IPS-NIHi7 (cell line): Measurements from ENCODE around the gene PPP2R5C.
"Not testable (repeated sequence)": the region's sequence is repeated elsewhere in the genome, so short reads cannot be mapped to it uniquely, and the experiment has no call there.

ENCODE experiments used
- DNase-seq: peaks from one replicate; pipeline ENCODE4 v3.0.0; 2012; ENCODE audit warnings: mixed read lengths; ENCODE audit errors: extremely low spot score

PPP2R5C gene

GRCh38 chr14:101727611-101728366, 33.7 kb upstream of the PPP2R5C start:
- DNase-seq, result no peak

DNA sequence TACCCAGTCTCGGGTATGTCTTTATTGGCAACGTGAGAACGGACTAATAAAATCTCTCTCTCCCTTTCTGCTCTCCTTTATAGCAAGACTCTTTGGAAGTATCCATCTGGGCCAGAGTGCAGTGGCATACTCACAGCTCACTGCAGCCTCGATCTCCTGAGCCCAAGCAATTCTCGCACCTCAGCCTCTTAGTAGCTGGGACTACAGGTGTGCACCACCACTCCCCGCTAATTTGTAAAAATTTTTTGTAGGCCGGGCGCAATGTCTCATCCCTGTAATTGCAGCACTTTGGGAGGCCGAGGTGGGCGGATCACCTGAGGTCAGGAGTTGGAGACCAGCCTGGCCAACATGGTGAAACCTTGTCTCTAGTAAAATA, 33.2 kb upstream of the PPP2R5C start:
- DNase-seq, result no peak

DNA sequence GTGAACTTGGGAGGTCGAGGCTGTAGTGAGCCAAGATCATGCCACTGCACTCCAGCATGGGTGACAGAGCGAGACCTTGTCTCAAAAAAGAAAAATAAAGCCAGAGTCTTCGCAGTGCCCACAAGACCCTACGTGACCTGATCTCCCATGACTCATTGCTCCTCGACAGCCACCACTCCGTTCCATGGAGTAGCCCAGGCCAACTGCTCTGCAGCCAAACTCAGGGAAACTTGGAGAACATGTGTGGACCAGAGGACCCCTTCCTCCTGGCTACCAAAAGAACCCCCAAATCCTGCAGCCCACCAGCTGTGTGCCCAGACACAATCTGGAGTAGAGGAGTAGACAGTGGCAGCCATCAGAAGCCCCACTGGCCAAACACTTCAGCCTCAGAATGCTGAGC, 32.1 kb upstream of the PPP2R5C start:
- DNase-seq, result no peak

GRCh38 chr14:101730157-101730556, 31.4 kb upstream of the PPP2R5C start:
- not testable (repeated sequence) for DNase-seq

- DNase-seq, result no peak
These were observed 30.8 kb upstream of the PPP2R5C start for GRCh38 chr14:101730626-101731186.

DNA sequence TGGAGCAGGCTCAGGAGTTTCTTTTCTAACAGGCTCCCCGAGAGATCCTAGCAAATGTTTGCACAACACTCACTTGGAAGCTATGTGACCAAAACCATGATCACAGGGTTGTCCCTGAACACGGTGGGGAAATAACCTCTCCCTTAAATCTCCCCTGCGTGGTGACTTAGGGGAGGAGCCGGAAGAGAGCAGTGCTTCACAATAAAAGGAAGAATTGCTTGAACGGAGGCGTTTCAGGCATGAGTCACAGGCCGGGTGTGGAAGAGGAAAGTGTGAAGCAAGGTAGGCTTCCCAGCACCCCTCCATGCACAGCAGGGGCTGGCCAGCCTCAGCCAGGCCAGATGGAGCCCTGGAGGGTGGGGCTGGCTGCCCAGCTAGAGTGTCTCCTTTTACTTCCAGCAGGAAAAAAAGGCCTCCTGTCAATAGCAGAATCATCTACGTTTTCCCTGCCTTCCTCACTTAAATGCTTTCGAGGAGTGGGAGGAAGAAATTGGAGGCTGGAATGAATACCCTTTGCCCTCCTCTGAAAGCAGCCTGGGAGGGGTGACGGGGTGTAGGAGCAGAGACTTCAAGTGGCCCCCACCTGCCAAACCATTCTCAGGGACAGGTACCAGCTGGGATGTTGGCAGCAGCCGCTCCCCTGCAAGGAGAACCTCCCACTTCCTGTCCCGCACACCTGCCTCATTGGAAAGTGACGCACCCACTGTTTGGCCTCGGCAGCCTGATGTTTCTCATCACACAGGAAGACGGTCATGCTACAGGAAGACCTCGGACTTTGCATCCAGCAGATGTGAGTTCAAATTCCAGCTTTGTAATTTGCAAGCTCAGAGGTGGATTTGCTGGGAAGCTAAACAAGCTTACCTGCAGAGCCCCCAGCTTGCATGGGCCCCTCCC, 30.1 kb upstream of the PPP2R5C start:
- peak; percentile 69 for DNase-seq

GRCh38 chr14:101732118-101732517, 29.4 kb upstream of the PPP2R5C start:
- DNase-seq, result no peak

GRCh38 chr14:101733211-101733610, 28.3 kb upstream of the PPP2R5C start:
- no peak for DNase-seq

GRCh38 chr14:101734246-101734847, 27.2 kb upstream of the PPP2R5C start:
- DNase-seq, result no peak

DNA sequence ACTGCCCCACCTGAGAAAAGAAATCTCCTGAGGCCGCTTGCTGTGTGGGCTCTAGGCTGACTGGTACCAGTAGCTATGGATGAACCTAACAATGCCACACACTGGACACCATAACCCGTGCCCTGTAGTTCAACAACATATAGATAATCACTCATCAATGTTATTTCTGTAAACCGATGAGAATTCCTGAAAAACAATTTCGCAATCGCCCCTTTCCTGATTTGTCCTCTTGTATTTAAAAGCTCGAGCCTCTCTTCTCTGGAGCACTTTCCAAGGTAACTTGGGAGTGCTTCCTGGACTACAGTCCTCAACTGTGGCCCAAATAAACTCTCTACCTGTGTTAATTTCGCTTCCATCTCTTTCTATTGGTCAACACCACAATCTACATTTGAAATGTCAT, 26.1 kb upstream of the PPP2R5C start:
- DNase-seq, result no peak

DNA sequence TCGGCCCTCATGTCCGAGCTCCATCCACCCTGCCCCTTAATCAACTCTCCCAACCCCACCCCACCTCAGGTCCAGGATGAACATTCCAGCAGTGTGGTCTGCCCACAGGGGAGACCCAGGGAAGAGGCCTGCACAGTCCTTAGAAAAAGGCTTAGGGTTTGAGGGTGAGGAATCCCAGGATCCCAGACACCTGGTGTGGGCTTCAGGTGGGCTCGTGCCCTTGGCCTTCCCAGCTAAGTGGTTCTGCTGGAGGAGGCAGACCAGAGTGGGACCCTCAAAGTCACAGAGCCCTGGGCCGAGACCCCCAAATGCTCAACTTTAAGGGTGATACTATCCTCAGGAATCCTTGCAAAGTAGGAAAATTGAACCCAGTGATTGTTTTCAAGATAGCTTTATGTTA, 25.4 kb upstream of the PPP2R5C start:
- DNase-seq, result no peak

DNA sequence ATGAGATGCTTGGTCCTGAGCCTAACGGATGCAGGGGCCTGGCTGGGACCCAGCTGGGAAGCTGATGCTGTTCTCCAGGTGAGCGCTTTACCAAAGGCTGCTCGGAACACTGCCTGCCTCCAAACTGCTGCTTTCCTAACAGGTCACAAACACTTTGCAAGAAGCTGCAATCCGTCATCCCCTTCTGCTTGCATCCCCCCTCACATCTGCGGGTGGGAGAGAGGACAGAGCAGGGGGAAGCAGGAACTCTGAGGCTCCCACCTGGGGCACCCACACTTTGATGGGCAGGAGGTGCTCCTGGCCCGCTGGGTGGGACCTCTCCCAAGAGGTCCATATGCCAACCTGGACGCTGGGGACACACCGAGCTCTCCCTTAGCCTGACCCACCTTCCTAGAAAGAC, 24.9 kb upstream of the PPP2R5C start:
- no peak for DNase-seq

DNA sequence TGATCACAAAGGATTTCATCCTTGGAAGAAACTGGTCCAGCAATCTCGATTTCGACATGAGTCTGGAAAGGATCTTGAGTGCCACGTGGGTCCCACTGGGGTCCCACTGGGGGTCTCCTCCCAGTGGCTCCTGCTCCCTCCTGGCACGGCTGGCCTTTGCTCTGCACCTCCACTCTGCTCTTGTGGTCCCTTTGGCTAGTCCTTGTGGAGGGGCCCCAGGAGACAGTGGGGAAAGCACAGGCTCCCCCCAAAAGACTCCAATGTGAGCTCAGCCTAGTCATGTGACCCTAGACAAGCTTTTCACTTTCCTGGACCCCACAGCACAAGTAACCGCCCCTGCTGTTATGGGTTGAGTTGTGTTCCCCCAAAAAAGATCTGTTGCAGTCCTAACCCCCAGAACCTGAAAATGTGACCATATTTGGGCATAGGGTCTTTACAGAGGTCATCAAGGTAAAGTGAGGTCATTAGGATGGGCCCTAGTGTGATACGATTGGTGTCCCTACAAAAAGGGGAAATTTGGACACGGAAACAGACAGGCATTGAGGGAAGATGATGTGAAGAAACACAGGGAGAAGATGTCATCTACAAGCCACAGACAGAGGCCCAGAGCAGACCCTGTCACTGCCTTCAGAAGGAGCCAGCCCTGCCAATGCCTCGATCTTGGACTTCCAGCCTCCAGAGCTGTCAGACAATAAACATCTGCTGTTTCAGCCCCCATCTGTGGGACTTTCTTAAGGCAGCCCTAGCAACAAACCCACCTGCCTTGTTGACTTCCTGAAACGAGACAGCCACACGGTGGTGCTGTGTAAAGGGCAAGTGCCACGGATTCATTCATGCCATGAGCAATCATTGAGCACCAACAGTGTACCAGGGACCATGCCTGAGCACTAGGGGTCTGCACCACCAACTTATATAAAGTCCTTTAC, 23.8 kb upstream of the PPP2R5C start:
- DNase-seq, result no peak

- DNase-seq, result no peak
These were observed 22.7 kb upstream of the PPP2R5C start for GRCh38 chr14:101738703-101739320.

DNA sequence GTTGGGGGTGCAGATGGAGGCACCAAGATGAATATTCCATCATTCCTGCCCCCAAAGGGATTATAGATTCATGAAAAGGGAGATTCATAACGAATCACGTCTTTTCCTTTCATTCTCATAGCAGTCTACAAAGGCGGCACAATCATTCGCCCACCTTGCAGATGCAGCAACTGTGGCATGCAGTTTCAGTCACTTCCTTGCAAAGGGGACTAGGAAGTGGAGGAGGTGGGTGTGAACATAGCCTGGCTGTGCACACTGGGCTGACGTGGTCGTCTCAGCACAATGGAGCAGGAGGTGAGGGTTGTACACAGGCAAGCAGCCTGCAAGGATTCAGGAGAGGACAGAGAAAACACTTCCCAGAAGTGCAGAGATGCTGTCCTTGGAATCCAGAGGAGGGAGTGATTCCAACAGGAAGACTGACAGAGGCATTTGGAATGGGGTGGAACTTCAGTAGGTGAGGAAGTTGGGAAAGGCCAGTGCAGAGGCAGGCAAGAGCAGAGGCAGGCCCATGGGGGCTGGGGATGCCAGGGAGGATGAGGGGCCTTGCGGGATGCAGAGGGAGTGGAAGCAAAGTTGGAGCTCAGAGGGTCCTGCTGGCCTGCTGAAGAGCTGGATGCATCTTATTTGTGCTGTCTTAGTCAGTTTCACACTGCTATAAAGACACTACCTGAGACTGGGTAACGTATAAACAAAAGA, 21.9 kb upstream of the PPP2R5C start:
- DNase-seq, result no peak

DNA sequence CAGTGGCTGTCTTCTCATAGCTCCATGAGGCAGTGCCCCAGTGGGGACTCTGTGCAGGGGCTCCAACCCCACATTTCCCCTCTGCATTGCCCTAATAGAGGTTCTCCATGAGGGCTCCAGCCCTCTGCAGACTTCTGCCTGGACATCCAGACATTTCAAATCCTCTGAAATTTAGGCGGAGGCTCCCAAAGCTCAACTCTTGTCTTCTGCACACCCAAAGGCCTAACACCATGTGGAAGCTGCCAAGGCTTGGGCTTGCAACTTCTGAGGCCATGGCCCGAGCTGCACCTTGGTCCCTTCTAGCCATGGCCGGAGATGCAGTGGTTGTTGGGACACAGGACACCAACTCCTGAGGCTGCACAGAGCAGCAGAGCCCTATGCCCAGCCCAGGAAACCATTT, 20.5 kb upstream of the PPP2R5C start:
- DNase-seq, result no peak

- DNase-seq, result no peak
These were observed 17.8 kb upstream of the PPP2R5C start for GRCh38 chr14:101743701-101744100.

DNA sequence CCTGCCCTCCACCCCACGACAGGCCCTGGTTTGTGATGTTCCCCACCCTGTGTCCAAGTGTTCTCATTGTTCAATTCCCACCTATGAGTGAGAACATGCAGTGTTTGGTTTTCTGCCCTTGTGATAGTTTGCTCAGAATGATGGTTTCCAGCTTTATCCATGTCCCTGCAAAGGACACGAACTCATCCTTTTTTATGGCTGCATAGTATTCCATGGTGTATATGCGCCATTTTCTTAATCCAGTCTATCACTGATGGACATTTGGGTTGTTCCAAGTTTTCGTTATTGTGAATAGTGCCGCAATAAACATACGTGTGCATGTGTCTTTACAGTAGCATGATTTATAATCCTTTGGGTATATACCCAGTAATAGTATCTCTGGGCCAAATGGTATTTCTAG, 17.1 kb upstream of the PPP2R5C start:
- not testable (repeated sequence) for DNase-seq

GRCh38 chr14:101749756-101750155, 11.8 kb upstream of the PPP2R5C start:
- DNase-seq, result not testable (repeated sequence)

- DNase-seq, result no peak
These were observed 6.6 kb upstream of the PPP2R5C start for GRCh38 chr14:101754893-101755292.
